ENCODE results near the gene ACOT11. TPM values are rescaled to one million over a fixed set of nuclear protein-coding genes. Genes with fewer than 3 reads are reported as not detected.
A peak's percentile ranks its signal among the peaks of the same experiment; 100 is the strongest.

Gene ACOT11
- total RNA-seq, 1 donor from 2014 or later: 5.0 TPM

- Histone ChIP-seq H3K4me3 (peak overlapping the region; percentile 50), H3K4me1 (peaks cover 15% of the 10 kb centered on the region), H3K9me3 (no peaks in the 10 kb centered on the region), H3K27ac (peak overlapping the region; percentile 40), H3K27me3 (no peaks in the 10 kb centered on the region), H3K36me3 (no peaks in the 10 kb centered on the region)
- intact Hi-C loops (cut with DNase I): no loop called here
- peak; percentile 19 for TF ChIP-seq CTCF (IDR thresholded peaks at IDR 0.05)
- ATAC-seq: peak; percentile 85
- peak; percentile 82 for DNase-seq
These were observed 5.7 kb upstream of the ACOT11 start for GRCh38 chr1:54542120-54542961.

- ATAC-seq: no peak
These were observed 5.0 kb upstream of the ACOT11 start for GRCh38 chr1:54542962-54543539.

GRCh38 chr1:54543729-54544496 is 4.1 kb upstream of the ACOT11 start:
- Histone ChIP-seq H3K27me3 (no peaks in the 10 kb centered on the region), H3K27ac (no peak overlapping the region), H3K36me3 (no peaks in the 10 kb centered on the region), H3K4me1 (peaks cover 27% of the 10 kb centered on the region), H3K4me3 (no peak overlapping the region), H3K9me3 (no peaks in the 10 kb centered on the region)
- intact Hi-C loops (cut with DNase I): no loop called here
- TF ChIP-seq CTCF (IDR thresholded peaks at IDR 0.05): no peak
- ATAC-seq: no peak
- no peak for DNase-seq

More at GRCh38 chr1:54542962-54543539, 5.0 kb upstream of the ACOT11 start:
- peak overlapping the region; percentile 50 for H3K4me3 ChIP-seq
- H3K36me3 ChIP-seq: no peaks in the 10 kb centered on the region
- H3K4me1 ChIP-seq: peaks cover 21% of the 10 kb centered on the region
- no peak for DNase-seq
- H3K27ac ChIP-seq: peak overlapping the region; percentile 40
- no peaks in the 10 kb centered on the region for H3K27me3 ChIP-seq
- H3K9me3 ChIP-seq: no peaks in the 10 kb centered on the region
- TF ChIP-seq CTCF (IDR thresholded peaks at IDR 0.05): no peak
- intact Hi-C loops (cut with DNase I): no loop called here

- ATAC-seq: no peak
- Histone ChIP-seq H3K4me3 (no peak overlapping the region), H3K4me1 (peaks cover 27% of the 10 kb centered on the region), H3K27ac (no peak overlapping the region), H3K9me3 (no peaks in the 10 kb centered on the region), H3K27me3 (no peaks in the 10 kb centered on the region), H3K36me3 (no peaks in the 10 kb centered on the region)
- no peak for TF ChIP-seq CTCF (IDR thresholded peaks at IDR 0.05)
- DNase-seq: no peak
- intact Hi-C loops (cut with DNase I): no loop called here
These were observed 2.0 kb upstream of the ACOT11 start for GRCh38 chr1:54545916-54546635.

GRCh38 chr1:54546651-54547401 is 1.2 kb upstream of the ACOT11 start:
- no peak for DNase-seq
- Histone ChIP-seq H3K4me3 (no peak overlapping the region), H3K9me3 (no peaks in the 10 kb centered on the region), H3K27me3 (no peaks in the 10 kb centered on the region), H3K4me1 (peaks cover 23% of the 10 kb centered on the region), H3K36me3 (no peaks in the 10 kb centered on the region), H3K27ac (no peak overlapping the region)
- ATAC-seq: peak; percentile 56
- TF ChIP-seq CTCF (IDR thresholded peaks at IDR 0.05): no peak
- intact Hi-C loops (cut with DNase I): no loop called here
